GM12878 (cell line): ENCODE data around the gene C1GALT1. TPM values are rescaled to one million over a fixed set of nuclear protein-coding genes. Genes with fewer than 3 reads are reported as not detected.

ENCODE experiments used
- ATF3 ChIP-seq: IDR thresholded peaks from 2 replicates; pipeline ENCODE4 v1.6.1; 2011; ENCODE audit warnings: low read depth, mild to moderate bottlenecking, low read length, moderate library complexity, borderline replicate concordance; ENCODE audit errors: extremely low read depth
- BACH1 ChIP-seq: fragments of 450-650 bp; IDR thresholded peaks from 2 replicates; pipeline ENCODE4 v1.6.1; 2017; ENCODE audit warnings: mild to moderate bottlenecking, borderline replicate concordance
- CBFB ChIP-seq: IDR thresholded peaks from 2 replicates; pipeline ENCODE4 v1.6.1; 2016; ENCODE audit warnings: antibody characterized with exemption, low read depth
- CHD2 ChIP-seq: IDR thresholded peaks from 2 replicates; pipeline ENCODE4 v1.6.1; 2011; ENCODE audit warnings: low read depth, low read length, improper control_type of control experiment, borderline replicate concordance
- E4F1 ChIP-seq: fragments of 450-650 bp; IDR thresholded peaks from 2 replicates; pipeline ENCODE4 v1.6.1; 2018; ENCODE audit warnings: borderline replicate concordance, mild to moderate bottlenecking; ENCODE audit not compliant: partially characterized antibody
- EED ChIP-seq: sonication (generic); IDR thresholded peaks from 2 replicates; pipeline ENCODE4 v1.6.1; 2016; ENCODE audit warnings: antibody characterized with exemption, low read depth
- FOXK2 ChIP-seq: fragments of 450-650 bp; IDR thresholded peaks from 2 replicates; pipeline ENCODE4 v1.6.1; 2017; ENCODE audit warnings: mild to moderate bottlenecking, moderate library complexity
- LARP7 ChIP-seq: fragments of 450-650 bp; IDR thresholded peaks from 2 replicates; pipeline ENCODE4 v1.6.1; 2017; ENCODE audit warnings: mild to moderate bottlenecking
- NR2C1 ChIP-seq: fragments of 450-650 bp; IDR thresholded peaks from 2 replicates; pipeline ENCODE4 v1.6.1; 2017; ENCODE audit warnings: antibody characterized with exemption, mild to moderate bottlenecking, moderate library complexity
- PAX5 ChIP-seq: IDR thresholded peaks from 2 replicates; pipeline ENCODE4 v1.6.1; 2011; ENCODE audit warnings: low read depth, low read length, borderline replicate concordance
- PKNOX1 ChIP-seq: fragments of 450-650 bp; IDR thresholded peaks from 2 replicates; pipeline ENCODE4 v1.6.1; 2016; ENCODE audit warnings: mild to moderate bottlenecking
- PML ChIP-seq: IDR thresholded peaks from 2 replicates; pipeline ENCODE4 v1.6.1; 2012; ENCODE audit warnings: low read length, inconsistent platforms
- RAD51 ChIP-seq: fragments of 450-650 bp; IDR thresholded peaks from 2 replicates; pipeline ENCODE4 v1.6.1; 2016; ENCODE audit warnings: moderate library complexity, mild to moderate bottlenecking, inconsistent platforms
- SIN3A ChIP-seq: IDR thresholded peaks from 2 replicates; pipeline ENCODE4 v1.6.1; 2012; ENCODE audit warnings: low read depth, low read length, improper control_type of control experiment
- SMARCA5 ChIP-seq: fragments of 450-650 bp; IDR thresholded peaks from 2 replicates; pipeline ENCODE4 v1.6.1; 2017; ENCODE audit warnings: mild to moderate bottlenecking
- SUZ12 ChIP-seq: fragments of 200-600 bp; sonication (generic); IDR thresholded peaks from one replicate; pipeline ENCODE4 v1.6.1; 2018; ENCODE audit warnings: antibody characterized with exemption, mild to moderate bottlenecking; ENCODE audit not compliant: unreplicated experiment
- ZNF207 ChIP-seq: fragments of 450-650 bp; IDR thresholded peaks from 2 replicates; pipeline ENCODE4 v1.6.1; 2014; ENCODE audit warnings: antibody characterized with exemption, mild to moderate bottlenecking, borderline replicate concordance
- ZNF24 ChIP-seq: fragments of 450-650 bp; IDR thresholded peaks from 2 replicates; pipeline ENCODE4 v1.6.1; 2017; ENCODE audit warnings: antibody characterized with exemption, mild to moderate bottlenecking
- ZNF384 ChIP-seq: IDR thresholded peaks from 2 replicates; pipeline ENCODE4 v1.6.1; 2012; ENCODE audit warnings: low read depth, mild to moderate bottlenecking, low read length, improper control_type of control experiment, borderline replicate concordance
- polyA plus RNA-seq, 11 experiments: library from polyadenylated mRNA; depleted of rRNA in 4 of 11; unstranded in 6 of 11; stranded (reverse) in 5 of 11; fragments of >200 nt; fragmentation: Nextera tagmentation in 4 of 11; fragmentation: Illumina TruSeq in 1 of 11; extraction: Ambion mirVana in 4 of 11; extraction: Trizol in 1 of 11; gene quantifications; 1 replicate in 1 of 11; 2 replicates in 10 of 11; pipeline versions ENCODE4 v1.2.1 to v1.2.3, GENCODE V29; 2011 to 2016; ENCODE audit warnings: inconsistent platforms in 2 of 11, missing spikeins in 2 of 11, low read depth in 1 of 11
- total RNA-seq, 4 experiments: library from RNA; depleted of rRNA in 3 of 4; stranded (reverse); fragments of >200 nt in 3 of 4; fragmentation: Illumina TruSeq in 1 of 4; extraction: Trizol in 1 of 4; gene quantifications; 2 replicates each; pipeline versions ENCODE4 v1.2.1 to v1.2.3, GENCODE V29; 2013 to 2021

Gene C1GALT1
- total and polyA plus RNA-seq, 10 of the 15 experiments (the other 5 are each of a cell fraction or from before 2014, with no cell fraction given) = 1.6 to 25.0 (median 8.5) TPM

- TF ChIP-seq EED (no peak), BACH1 (peak; percentile 77), PML (no peak; the same call in 1 of the 2 replicates), PAX5 (no peak), ZNF24 (0 out of 2 replicates have a peak, but pooled peaks have one; percentile 11), NR2C1 (no peak), LARP7 (peak; percentile 81), CHD2 (peak; percentile 47; the same call in 1 of the 2 replicates), PKNOX1 (peak; percentile 54; the same call in 1 of the 2 replicates), E4F1 (no peak), ATF3 (no peak), CBFB (no peak), SMARCA5 (peak; percentile 68), ZNF384 (no peak), SIN3A (peak; percentile 63; the same call in 1 of the 2 replicates), FOXK2 (no peak), ZNF207 (peak; percentile 83), SUZ12 (no peak), RAD51 (peak; percentile 78)
- TF ChIP-seq, all 136 proteins: peak for 51
Measured at GRCh38 chr7:7182156-7183060, at the start of gene C1GALT1 (continued).
